GM12878 (cell line): ENCODE results near the gene ARFRP1. TPM values are rescaled to one million over a fixed set of nuclear protein-coding genes. Genes with fewer than 3 reads are reported as not detected.

Experiments
- ATAC-seq: fragments of 200-7000 bp; cut with Tn5 transposase; 3 replicates; pipeline ENCODE4 v1.9.1; 2020; ENCODE audit warnings: mild to moderate bottlenecking, moderate library complexity
- BruUV-seq: library from RNA; stranded (reverse); fragments of 400-500 nt; replicated peaks from 2 replicates; lab custom pipeline; 2021; lab: Mats Ljungman, UMichigan
- CTCF ChIA-PET: fragments of 300-600 bp; sonication (Branson Sonifier 250); formaldehyde crosslinking; extraction: SDS; loops from one replicate; lab custom pipeline; 2021; ENCODE audit warnings: inconsistent platforms; lab: Yijun Ruan, JAX
- POLR2A ChIA-PET: fragments of 350-600 bp; formaldehyde crosslinking; extraction: SDS; loops from one replicate; lab custom pipeline; 2021; ENCODE audit warnings: inconsistent platforms; lab: Charles Lee
- RAD21 ChIA-PET: fragments of 300-600 bp; sonication (Branson Sonifier 250); formaldehyde crosslinking; loops from one replicate; lab custom pipeline; 2023; ENCODE audit warnings: antibody characterized with exemption; ENCODE audit not compliant: unreplicated experiment; lab: Charles Lee
- SMC1A ChIA-PET: fragments of 300-600 bp; sonication (Branson Sonifier 250); formaldehyde crosslinking; loops from one replicate; lab custom pipeline; 2023; ENCODE audit not compliant: unreplicated experiment, uncharacterized antibody; lab: Charles Lee
- DNase-seq: peaks from one replicate; pipeline ENCODE4 v3.0.0-alpha.2; 2011; ENCODE audit warnings: low read depth, low spot score
- FAIRE-seq: peaks from 3 replicates; lab custom pipeline; 2011; peaks lifted over from hg19 to GRCh38; lab: Jason Lieb, UNC
- H2AFZ ChIP-seq: 2 replicates; pipeline ENCODE4 v1.6.0; 2011; ENCODE audit warnings: low read depth, low read length, control low read depth; ENCODE audit not compliant: control insufficient read depth
- H3K27ac ChIP-seq: 2 replicates; pipeline ENCODE4 v1.5.1; 2011; ENCODE audit warnings: control low read depth; ENCODE audit not compliant: control insufficient read depth, insufficient read depth
- H3K27me3 ChIP-seq, 2 experiments: replicated peaks in 1 of 2; 2 replicates each; pipeline versions ENCODE4 v1.6.0 to v1.6.1; 2011; ENCODE audit warnings: low read length in 1 of 2; ENCODE audit not compliant: control insufficient read depth in 2 of 2, insufficient read depth in 2 of 2
- H3K36me3 ChIP-seq, 2 experiments: 2 replicates each; pipeline ENCODE4 v1.5.1; 2011; ENCODE audit warnings: low read length in 1 of 2; ENCODE audit not compliant: control insufficient read depth in 2 of 2, insufficient read depth in 2 of 2
- H3K4me1 ChIP-seq: 2 replicates; pipeline ENCODE4 v1.6.1; 2011; ENCODE audit warnings: mild to moderate bottlenecking, low read length, moderate library complexity, mixed read lengths; ENCODE audit not compliant: control insufficient read depth, insufficient read depth
- H3K4me2 ChIP-seq: 2 replicates; pipeline ENCODE4 v1.6.0; 2011; ENCODE audit warnings: control low read depth; ENCODE audit not compliant: control insufficient read depth, insufficient read depth
- H3K4me3 ChIP-seq: fragments of 200-600 bp; sonication (generic); 2 replicates; pipeline ENCODE4 v1.5.1; 2016
- H3K79me2 ChIP-seq: 2 replicates; pipeline ENCODE4 v1.6.0; 2011; ENCODE audit warnings: low read length; ENCODE audit not compliant: control insufficient read depth, insufficient read depth
- H3K9ac ChIP-seq: 2 replicates; pipeline ENCODE4 v1.8.0; 2011; ENCODE audit warnings: low read length, control low read depth, mixed read lengths; ENCODE audit not compliant: control insufficient read depth, insufficient read depth
- H3K9me3 ChIP-seq: replicated peaks from 3 replicates; pipeline ENCODE4 v1.5.1; 2011; ENCODE audit warnings: mild to moderate bottlenecking, low read length; ENCODE audit not compliant: control insufficient read depth, insufficient read depth
- H4K20me1 ChIP-seq: 2 replicates; pipeline ENCODE4 v1.6.0; 2011; ENCODE audit not compliant: control insufficient read depth, insufficient read depth
- BMI1 ChIP-seq: fragments of 450-650 bp; IDR thresholded peaks from 2 replicates; pipeline ENCODE4 v1.6.1; 2016; ENCODE audit warnings: mild to moderate bottlenecking, moderate library complexity, borderline replicate concordance
- CHD4 ChIP-seq: fragments of 200-600 bp; sonication (generic); IDR thresholded peaks from 2 replicates; pipeline ENCODE4 v1.6.1; 2016; ENCODE audit warnings: mild to moderate bottlenecking
- EP300 ChIP-seq, 2 experiments: fragments of 150-350 bp in 1 of 2; IDR thresholded peaks; 2 replicates each; pipeline ENCODE4 v1.6.1; 2011 to 2012; ENCODE audit warnings: low read depth in 2 of 2, low read length in 2 of 2, borderline replicate concordance in 1 of 2, improper control_type of control experiment in 1 of 2, inconsistent platforms in 1 of 2; ENCODE audit not compliant: control insufficient read depth in 1 of 2
- IRF4 ChIP-seq: IDR thresholded peaks from 2 replicates; pipeline ENCODE4 v1.6.1; 2011; ENCODE audit warnings: low read depth, low read length
- MEF2B ChIP-seq: fragments of 450-650 bp; IDR thresholded peaks from 2 replicates; pipeline ENCODE4 v1.6.1; 2018; ENCODE audit warnings: mild to moderate bottlenecking, moderate library complexity; ENCODE audit not compliant: partially characterized antibody, poor library complexity, severe bottlenecking
- MYC ChIP-seq: IDR thresholded peaks from 2 replicates; pipeline ENCODE4 v1.6.1; 2011; ENCODE audit warnings: mild to moderate bottlenecking, low read length, moderate library complexity, inconsistent platforms; ENCODE audit not compliant: insufficient read depth, insufficient replicate concordance, insufficient read length, severe bottlenecking
- PAX8 ChIP-seq: fragments of 450-650 bp; IDR thresholded peaks from 2 replicates; pipeline ENCODE4 v1.6.1; 2017; ENCODE audit warnings: mild to moderate bottlenecking, moderate library complexity
- PML ChIP-seq: IDR thresholded peaks from 2 replicates; pipeline ENCODE4 v1.6.1; 2012; ENCODE audit warnings: low read length, inconsistent platforms
- POLR2AphosphoS5 ChIP-seq: IDR thresholded peaks from 2 replicates; pipeline ENCODE4 v1.6.1; 2011; ENCODE audit warnings: mild to moderate bottlenecking, low read length, inconsistent platforms
- SUPT20H ChIP-seq: IDR thresholded peaks from 2 replicates; pipeline ENCODE4 v1.6.1; 2011; ENCODE audit warnings: low read depth, mild to moderate bottlenecking, low read length, moderate library complexity, borderline replicate concordance; ENCODE audit not compliant: control insufficient read depth
- TARDBP ChIP-seq: IDR thresholded peaks from 2 replicates; pipeline ENCODE4 v1.6.1; 2016; ENCODE audit warnings: borderline replicate concordance
- YBX1 ChIP-seq: fragments of 450-650 bp; IDR thresholded peaks from 2 replicates; pipeline ENCODE4 v1.6.1; 2016; ENCODE audit warnings: antibody characterized with exemption
- WGBS: methylation state at CpG from one replicate; pipeline ENCODE4 v1.1.6; 2016; ENCODE audit warnings: low lambda C conversion rate; ENCODE audit not compliant: insufficient replicate concordance, insufficient coverage; ENCODE audit errors: missing lambda C conversion rate; 5-methylcytosine and 5-hydroxymethylcytosine counted together
- in situ Hi-C: fragments of 300-500 bp; cut with MboI; formaldehyde crosslinking; loops from 9 replicates; pipeline ENCODE4 v1.14.3; 2018; ENCODE audit warnings: mixed read lengths
- intact Hi-C: fragments of 100-400 bp; cut with micrococcal nuclease; formaldehyde crosslinking; loops from one replicate; pipeline ENCODE4 v1.14.2; 2022; ENCODE audit not compliant: unreplicated experiment
- polyA plus RNA-seq, 11 experiments: library from polyadenylated mRNA; depleted of rRNA in 4 of 11; unstranded in 6 of 11; stranded (reverse) in 5 of 11; fragments of >200 nt; fragmentation: Nextera tagmentation in 4 of 11; fragmentation: Illumina TruSeq in 1 of 11; extraction: Ambion mirVana in 4 of 11; extraction: Trizol in 1 of 11; gene quantifications; 1 replicate in 1 of 11; 2 replicates in 10 of 11; pipeline versions ENCODE4 v1.2.1 to v1.2.3, GENCODE V29; 2011 to 2016; ENCODE audit warnings: inconsistent platforms in 2 of 11, missing spikeins in 2 of 11, low read depth in 1 of 11
- total RNA-seq, 4 experiments: library from RNA; depleted of rRNA in 3 of 4; stranded (reverse); fragments of >200 nt in 3 of 4; fragmentation: Illumina TruSeq in 1 of 4; extraction: Trizol in 1 of 4; gene quantifications; 2 replicates each; pipeline versions ENCODE4 v1.2.1 to v1.2.3, GENCODE V29; 2013 to 2021
- TF ChIP-seq, protein P1 (sequence below): IDR thresholded peaks from 2 replicates; pipeline ENCODE4 v1.6.1; 2011; ENCODE audit warnings: borderline replicate concordance, low read depth, mild to moderate bottlenecking, moderate library complexity, low read length; ENCODE audit not compliant: insufficient read depth, poor library complexity, severe bottlenecking

The ARFRP1 gene
- total and polyA plus RNA-seq, 10 of the 15 experiments (the other 5 are each of a cell fraction or from before 2014, with no cell fraction given): 0.37 to 71.7 (median 34.6) TPM

DNA sequence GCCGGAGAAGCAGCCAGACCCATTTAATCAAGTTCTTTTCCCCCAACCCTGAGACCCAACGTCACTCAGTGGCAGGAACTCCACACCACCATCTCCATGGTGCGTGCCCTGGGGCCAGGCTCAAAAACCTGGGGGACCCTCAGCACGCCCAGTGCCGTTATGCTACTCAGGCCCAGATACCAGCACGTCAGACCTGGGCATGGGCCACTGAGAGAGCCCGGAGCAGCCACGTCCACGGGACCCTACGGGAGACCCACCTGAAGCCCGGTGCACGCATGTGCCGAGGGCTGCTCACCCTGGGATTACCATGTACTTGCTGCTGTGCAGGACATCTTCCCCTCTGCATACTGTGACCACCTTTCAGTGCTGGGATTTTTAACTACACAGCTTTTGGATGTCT is 45.6 kb upstream of the ARFRP1 start:
- CTCF ChIA-PET: interaction anchor here (0.5 kb wide), 1 partner anchor 26 kb away, joined by 3 read pairs; no protein-coding TSS in a partner anchor

More for the DNA sequence above, 45.6 kb upstream of the ARFRP1 start:
- ChIA-PET POLR2A (no interaction called here), SMC1A (no interaction called here)
- Histone ChIP-seq H3K9me3 (no peaks in the 10 kb centered on the region), H3K9ac (no peak overlapping the region)
- intact Hi-C loops: no loop called here
- ATAC-seq: no peak
- TF ChIP-seq, protein P1, sequence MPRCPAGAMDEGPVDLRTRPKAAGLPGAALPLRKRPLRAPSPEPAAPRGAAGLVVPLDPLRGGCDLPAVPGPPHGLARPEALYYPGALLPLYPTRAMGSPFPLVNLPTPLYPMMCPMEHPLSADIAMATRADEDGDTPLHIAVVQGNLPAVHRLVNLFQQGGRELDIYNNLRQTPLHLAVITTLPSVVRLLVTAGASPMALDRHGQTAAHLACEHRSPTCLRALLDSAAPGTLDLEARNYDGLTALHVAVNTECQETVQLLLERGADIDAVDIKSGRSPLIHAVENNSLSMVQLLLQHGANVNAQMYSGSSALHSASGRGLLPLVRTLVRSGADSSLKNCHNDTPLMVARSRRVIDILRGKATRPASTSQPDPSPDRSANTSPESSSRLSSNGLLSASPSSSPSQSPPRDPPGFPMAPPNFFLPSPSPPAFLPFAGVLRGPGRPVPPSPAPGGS: no peak
- no peak for TF ChIP-seq POLR2AphosphoS5
- TF ChIP-seq BMI1: no peak
- no peak for TF ChIP-seq PML
- TF ChIP-seq EP300 (IDR thresholded peaks at IDR 0.05; ENCODE audit: borderline replicate concordance in 1 of 2, control insufficient read depth in 1 of 2, low read depth in 2 of 2, low read length in 2 of 2): no peak
- no peak for TF ChIP-seq TARDBP
- no peak for TF ChIP-seq MYC
- no peak for TF ChIP-seq YBX1
- TF ChIP-seq MEF2B: no peak
- no peak for TF ChIP-seq PAX8
- TF ChIP-seq SUPT20H: no peak
- no peak for TF ChIP-seq CHD4
- TF ChIP-seq IRF4: no peak
- TF ChIP-seq, all 136 proteins: peak for 0
- H3K4me3 ChIP-seq: no peak overlapping the region
- no peaks in the 10 kb centered on the region for H3K79me2 ChIP-seq
- in situ Hi-C loops: no loop called here
- H3K36me3 ChIP-seq: no peaks in the 10 kb centered on the region
- no peak overlapping the region for H3K4me2 ChIP-seq
- FAIRE-seq: no peak
- no TSS peak for BruUV-seq
- H3K4me1 ChIP-seq: no peaks in the 10 kb centered on the region
- no peak overlapping the region for H2AFZ ChIP-seq
- RAD21 ChIA-PET: no interaction called here
- no peaks in the 10 kb centered on the region for H4K20me1 ChIP-seq
- no peak for DNase-seq
- 76% methylated on average over 13 of the region's 13 CpGs for WGBS
- peaks cover 0 to 2% of the 10 kb centered on the region in 2 experiments; a peak in 1 of 4 replicates for H3K27me3 ChIP-seq
- no peak overlapping the region for H3K27ac ChIP-seq
